ENCODE results near the gene ADAMTS18.
"Not testable (repeated sequence)": the region's sequence is repeated elsewhere in the genome, so short reads cannot be mapped to it uniquely, and the experiment has no call there.

ADAMTS18 gene

GRCh38 chr16:77275303-77275702 lies 159.5 kb downstream of the ADAMTS18 start:
- DNase-seq: not testable (repeated sequence)

GRCh38 chr16:77273815-77274214 lies 161.0 kb downstream of the ADAMTS18 start:
- no peak for DNase-seq

- no peak for DNase-seq
Observed at GRCh38 chr16:77271532-77272426, 163.1 kb downstream of the ADAMTS18 start.

DNA sequence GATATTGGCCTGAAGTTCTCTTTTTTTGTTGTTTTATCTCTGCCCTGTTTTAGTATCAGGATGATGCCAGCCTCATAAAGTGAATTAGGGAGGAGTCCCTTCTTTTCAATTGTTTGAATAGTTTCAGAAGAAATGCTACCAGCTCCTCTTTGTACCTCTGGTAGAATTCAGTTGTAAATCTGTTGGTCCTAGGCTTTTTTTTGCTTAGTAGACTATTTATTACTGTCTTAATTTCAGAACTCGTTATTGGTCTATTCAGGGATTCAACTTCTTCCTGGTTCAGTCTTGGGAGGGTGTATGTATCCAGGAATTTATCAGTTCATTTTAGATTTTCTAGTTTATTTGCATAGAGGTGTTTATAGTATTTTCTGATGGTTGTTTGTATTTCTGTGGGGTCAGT lies 168.6 kb downstream of the ADAMTS18 start:
- DNase-seq: not testable (repeated sequence)

GRCh38 chr16:77262971-77263370 lies 171.9 kb downstream of the ADAMTS18 start:
- DNase-seq: no peak

GRCh38 chr16:77250400-77250799 lies 184.4 kb downstream of the ADAMTS18 start:
- no peak for DNase-seq

GRCh38 chr16:77246150-77246549 lies 188.7 kb downstream of the ADAMTS18 start:
- no peak for DNase-seq

DNA sequence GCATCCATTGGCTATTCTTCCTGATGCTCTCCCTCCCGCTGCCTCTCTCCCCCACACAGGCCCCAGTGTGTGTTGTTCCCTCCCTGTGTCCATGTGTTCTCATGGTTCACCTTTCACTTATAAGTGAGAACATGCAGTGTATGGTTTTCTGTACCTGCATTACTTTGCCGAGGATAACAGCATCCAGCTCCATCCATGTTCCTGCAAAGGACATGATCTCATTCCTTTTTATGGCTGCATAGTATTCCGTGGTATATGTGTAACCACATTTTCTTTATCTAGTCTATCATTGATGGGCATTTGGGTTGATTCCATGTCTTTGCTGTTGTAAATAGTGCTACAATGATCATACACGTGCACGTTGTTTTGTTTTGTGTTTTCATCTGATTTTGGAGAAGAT lies 192.4 kb downstream of the ADAMTS18 start:
- not testable (repeated sequence) for DNase-seq

DNA sequence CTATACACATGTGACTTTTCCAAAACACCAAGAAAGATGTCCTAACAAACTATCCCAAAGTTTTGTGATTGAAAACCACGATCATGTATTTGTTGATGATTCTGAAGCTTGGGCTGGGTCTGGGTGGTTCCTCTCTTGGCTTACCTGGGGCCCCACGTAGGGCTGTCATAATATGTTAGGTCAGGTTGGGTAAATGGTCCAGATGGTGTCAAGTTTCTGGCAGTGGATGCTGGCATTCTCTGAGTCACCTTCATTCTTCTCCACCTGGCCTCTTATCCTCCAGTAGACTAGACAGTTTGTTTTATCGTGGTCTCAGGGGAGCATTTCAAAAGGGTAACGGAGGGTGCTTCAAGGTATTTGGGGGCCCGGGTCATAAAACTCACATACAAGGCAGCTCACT lies 196.2 kb downstream of the ADAMTS18 start:
- DNase-seq: no peak

DNA sequence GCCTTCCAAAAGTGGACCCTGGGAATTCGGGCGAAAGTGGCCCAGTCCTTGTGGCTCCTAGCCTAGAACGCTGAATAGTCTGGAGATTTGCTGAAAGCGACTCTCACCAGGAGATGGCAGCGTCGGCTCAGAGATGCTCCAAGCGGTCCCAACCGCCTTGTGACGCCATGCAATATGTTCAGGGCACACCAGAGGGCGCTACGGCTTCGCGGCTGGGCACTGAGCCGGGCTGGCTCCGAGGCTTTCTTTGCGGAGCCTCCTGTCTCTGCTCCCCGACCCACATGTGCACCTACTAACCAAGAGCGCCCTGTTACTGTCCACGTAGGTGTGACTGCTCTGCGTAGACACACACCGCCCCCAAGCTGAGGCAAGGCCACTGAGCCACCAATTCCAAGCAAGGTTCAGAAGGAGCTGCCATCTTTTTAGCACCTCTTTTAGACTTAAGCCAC lies 198.7 kb downstream of the ADAMTS18 start:
- peak; percentile 21 to 68 for DNase-seq

DNA sequence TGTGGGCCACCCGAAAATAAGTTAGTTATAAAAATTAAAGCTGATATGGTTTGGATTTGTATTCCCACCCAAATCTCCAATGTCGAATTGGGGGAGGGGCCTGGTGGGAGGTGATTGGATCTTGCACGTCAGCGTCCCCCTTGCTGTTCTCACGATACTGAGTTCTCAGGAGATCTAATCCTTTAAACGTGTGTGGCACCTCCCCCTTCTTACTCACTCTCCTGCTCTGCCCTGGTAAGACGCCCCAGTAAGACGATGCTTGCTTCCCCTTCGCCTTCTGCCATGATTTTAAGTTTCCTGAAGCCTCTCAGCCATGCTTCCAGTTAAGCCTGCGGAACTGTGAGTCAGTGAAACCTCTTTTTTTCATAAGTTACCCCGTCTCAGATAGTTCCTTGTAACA lies 200.2 kb downstream of the ADAMTS18 start:
- no peak for DNase-seq

DNA sequence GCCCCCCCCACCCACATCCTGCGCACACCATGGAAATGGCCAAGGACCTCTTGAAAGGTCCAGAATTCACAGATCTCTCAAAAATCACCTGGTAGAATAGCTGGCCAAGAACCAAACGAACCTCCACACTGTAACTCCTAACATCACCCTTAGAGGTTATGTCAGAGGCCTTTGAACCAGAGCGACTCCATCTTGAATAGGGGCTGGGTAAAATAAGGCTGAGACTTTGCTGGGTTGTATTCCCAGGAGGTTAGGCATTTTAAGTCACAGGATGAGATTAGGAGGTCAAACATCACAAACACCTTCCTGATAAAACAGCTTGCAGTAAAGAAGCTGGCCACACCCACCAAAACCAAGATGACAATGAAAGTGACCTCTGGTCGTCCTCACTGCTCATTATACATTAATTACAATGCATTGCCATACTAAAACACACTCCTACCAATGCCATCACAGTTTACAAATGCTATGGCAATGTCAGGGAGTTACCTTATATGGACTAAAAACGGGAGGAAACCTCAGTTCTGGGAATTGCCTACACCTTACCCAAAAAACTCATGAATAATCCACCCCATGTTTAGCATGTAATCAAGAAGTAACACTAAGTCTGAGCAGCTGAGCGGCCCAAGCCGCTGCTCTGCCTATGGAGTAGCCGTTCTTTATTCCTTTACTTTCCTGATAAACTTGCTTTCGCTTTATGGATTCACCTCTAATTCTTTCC lies 200.9 kb downstream of the ADAMTS18 start:
- DNase-seq: no peak

Measured in NCI-H446 (cell line).